ENCODE measurements around the gene MMP21. TPM values are rescaled to one million over a fixed set of nuclear protein-coding genes. Genes with fewer than 3 reads are reported as not detected.

MMP21 gene
- total and polyA plus RNA-seq, 2 of the 13 experiments (the other 11 are each of a cell fraction or from before 2014, with no cell fraction given): not detected

GRCh38 chr10:125792342-125793300 is 17.0 kb upstream of the MMP21 start (continued):
- no peak for TF ChIP-seq PCBP1 (IDR thresholded peaks at IDR 0.05; ENCODE audit: borderline replicate concordance, low read depth, low read length)
- no peak for TF ChIP-seq HNRNPUL1 (IDR thresholded peaks at IDR 0.05; ENCODE audit: low read depth, low read length)
- TF ChIP-seq ZBTB34 (CRISPR knock-in tag; IDR thresholded peaks at IDR 0.05): peak; percentile 48; the same call in 1 of the 2 replicates
- peak; percentile 88; the same call in 1 of the 2 replicates for TF ChIP-seq THAP7 (CRISPR knock-in tag; IDR thresholded peaks at IDR 0.05)
- peak; percentile 29; the same call in 1 of the 2 replicates for TF ChIP-seq ZNF768 (CRISPR knock-in tag; IDR thresholded peaks at IDR 0.05)
- TF ChIP-seq ZNF639 (CRISPR knock-in tag; conservative IDR thresholded peaks at IDR 0.05): no peak; the same call in 1 of the 2 replicates
- TF ChIP-seq ZFP37 (CRISPR knock-in tag; IDR thresholded peaks at IDR 0.05; ENCODE audit: borderline replicate concordance): no peak
- TF ChIP-seq SRSF4 (IDR thresholded peaks at IDR 0.05; ENCODE audit: low read depth, low read length, poor library complexity, severe bottlenecking): no peak
- no peak for TF ChIP-seq ZBTB39 (CRISPR knock-in tag; IDR thresholded peaks at IDR 0.05)
- no peak for TF ChIP-seq NFRKB (IDR thresholded peaks at IDR 0.05)
- peak; percentile 49 for TF ChIP-seq HIC2 (CRISPR knock-in tag; IDR thresholded peaks at IDR 0.05; ENCODE audit: low read depth)
- peak; percentile 95 for TF ChIP-seq SOX5 (CRISPR knock-in tag; IDR thresholded peaks at IDR 0.05; ENCODE audit: borderline replicate concordance)
- no peak; the same call in 1 of the 2 replicates for TF ChIP-seq ZNF160 (CRISPR knock-in tag; IDR thresholded peaks at IDR 0.05)
- no peak for TF ChIP-seq ZNF326 (CRISPR knock-in tag; IDR thresholded peaks at IDR 0.05; ENCODE audit: borderline replicate concordance)
- no peak for TF ChIP-seq PREB (CRISPR knock-in tag; IDR thresholded peaks at IDR 0.05)
- TF ChIP-seq REXO4 (CRISPR knock-in tag; IDR thresholded peaks at IDR 0.05; ENCODE audit: borderline replicate concordance): no peak
- no peak for TF ChIP-seq TP53 (CRISPR knock-in tag; conservative IDR thresholded peaks at IDR 0.05)
